ENCODE measurements around the gene SHF. TPM values are rescaled to one million over a fixed set of nuclear protein-coding genes. Genes with fewer than 3 reads are reported as not detected.
A peak's percentile ranks its signal among the peaks of the same experiment; 100 is the strongest.

The SHF gene
- total and polyA plus RNA-seq, 2 donors (not counting 1 experiment from before 2014, with no cell fraction given), result 1.6 to 15.4 TPM

GRCh38 chr15:45163508-45163856 lies 24.3 kb downstream of the SHF start:
- POLR2A ChIA-PET, result interaction anchor here (0.5 kb wide), 1 partner anchor 111 kb away, joined by 4 read pairs; no protein-coding TSS in a partner anchor
- H3K36me3 ChIP-seq (replicated peaks in 1 of 2; ENCODE audit: control extremely low read depth in 1 of 2, control insufficient read depth in 1 of 2, extremely low read depth in 1 of 2, insufficient read depth in 2 of 2, low read length in 1 of 2), result no peaks in the 10 kb centered on the region
- WGBS (ENCODE audit: insufficient coverage), result 94% methylated on average over 9 of the region's 9 CpGs
- H2AFZ ChIP-seq (ENCODE audit: insufficient read depth, low read depth, low read length, poor library complexity, severe bottlenecking), result no peak overlapping the region
- no peak overlapping the region for H3K4me2 ChIP-seq (replicated peaks; ENCODE audit: low read depth, low read length, poor library complexity, severe bottlenecking)
- H3K4me1 ChIP-seq (ENCODE audit: control insufficient read depth in 2 of 2, insufficient read depth in 2 of 2, low read length in 2 of 2), result peaks cover 12 to 32% of the 10 kb centered on the region in 2 donors
- H3K27ac ChIP-seq (ENCODE audit: low read length in 2 of 2), result no peak overlapping the region
- intact Hi-C loops (cut with micrococcal nuclease), result loop anchor here (1.0 to 2.0 kb wide), 3 partner anchors 105 to 294 kb away; no protein-coding TSS in a partner anchor
- CTCF ChIA-PET, result interaction anchor here (0.7 to 8.5 kb wide), 45 partner anchors 9 to 448 kb away, joined by 3 to 128 read pairs (median 4); partner anchors contain the start of genes BLOC1S6 and SHF
- H3K4me3 ChIP-seq (ENCODE audit: control extremely low read depth in 1 of 5, extremely low read depth in 1 of 5, insufficient read depth in 1 of 5, low read depth in 2 of 5, low read length in 4 of 5), result no peak overlapping the region
- H3K27me3 ChIP-seq (replicated peaks in 1 of 4; ENCODE audit: control extremely low read depth in 1 of 4, control insufficient read depth in 3 of 4, insufficient read depth in 4 of 4, low read length in 3 of 4), result no peaks in the 10 kb centered on the region
- TF ChIP-seq EZH2 (IDR thresholded peaks at IDR 0.05; ENCODE audit: borderline replicate concordance, insufficient read depth, low read depth, low read length, poor library complexity, severe bottlenecking) (no peak), CTCF (IDR thresholded peaks at IDR 0.05) (no peak)
- no peaks in the 10 kb centered on the region for H3K9me3 ChIP-seq (ENCODE audit: control extremely low read depth in 1 of 3, control insufficient read depth in 2 of 3, insufficient read depth in 1 of 3, low read length in 2 of 3)
- H3K9ac ChIP-seq (ENCODE audit: low read length), result no peak overlapping the region
- Mint-ChIP-seq H3K9me3 (ENCODE audit: insufficient read depth) (no peaks in the 10 kb centered on the region), H3K27ac (no peak overlapping the region), H3K4me1 (peaks cover 18% of the 10 kb centered on the region), H3K4me3 (no peak overlapping the region), H3K27me3 (no peaks in the 10 kb centered on the region)
- ATAC-seq (ENCODE audit: low read depth) (no peak), DNase-seq (no peak)
- H3K79me2 ChIP-seq (ENCODE audit: control insufficient read depth, insufficient read depth, low read length), result peaks cover 44% of the 10 kb centered on the region
- H4K20me1 ChIP-seq (ENCODE audit: control insufficient read depth, insufficient read depth, low read length, poor library complexity, severe bottlenecking), result peaks cover 17% of the 10 kb centered on the region

GRCh38 chr15:45162771-45163507 lies 24.8 kb downstream of the SHF start:
- H3K4me2 ChIP-seq (replicated peaks; ENCODE audit: low read depth, low read length, poor library complexity, severe bottlenecking), result no peak overlapping the region
- peak; percentile 76 for DNase-seq
- peaks cover 17% of the 10 kb centered on the region for H4K20me1 ChIP-seq (ENCODE audit: control insufficient read depth, insufficient read depth, low read length, poor library complexity, severe bottlenecking)
- H3K27ac ChIP-seq (ENCODE audit: low read length in 2 of 2), result no peak overlapping the region
- ChIA-PET CTCF (interaction anchor here (0.6 to 8.5 kb wide), 47 partner anchors 9 to 449 kb away, joined by 3 to 128 read pairs (median 4); partner anchors contain the start of genes BLOC1S6 and SHF), POLR2A (interaction anchor here (0.5 kb wide), 1 partner anchor 111 kb away, joined by 4 read pairs; no protein-coding TSS in a partner anchor)
- peaks cover 46% of the 10 kb centered on the region for H3K79me2 ChIP-seq (ENCODE audit: control insufficient read depth, insufficient read depth, low read length)
- peaks cover 18% of the 10 kb centered on the region for H3K4me1 Mint-ChIP-seq
- no peaks in the 10 kb centered on the region for H3K27me3 Mint-ChIP-seq
- no peaks in the 10 kb centered on the region for H3K36me3 ChIP-seq (replicated peaks in 1 of 2; ENCODE audit: control extremely low read depth in 1 of 2, control insufficient read depth in 1 of 2, extremely low read depth in 1 of 2, insufficient read depth in 2 of 2, low read length in 1 of 2)
- TF ChIP-seq EZH2 (IDR thresholded peaks at IDR 0.05; ENCODE audit: borderline replicate concordance, insufficient read depth, low read depth, low read length, poor library complexity, severe bottlenecking) (no peak), CTCF (IDR thresholded peaks at IDR 0.05) (peak; percentile 75)
- intact Hi-C loops (cut with micrococcal nuclease), result loop anchor here (1.0 to 2.0 kb wide), 3 partner anchors 106 to 294 kb away; no protein-coding TSS in a partner anchor
- no peaks in the 10 kb centered on the region for H3K9me3 ChIP-seq (ENCODE audit: control extremely low read depth in 1 of 3, control insufficient read depth in 2 of 3, insufficient read depth in 1 of 3, low read length in 2 of 3)
- no peak overlapping the region for H3K27ac Mint-ChIP-seq
- no peak overlapping the region for H3K9ac ChIP-seq (ENCODE audit: low read length)
- H3K4me3 ChIP-seq (ENCODE audit: control extremely low read depth in 1 of 5, extremely low read depth in 1 of 5, insufficient read depth in 1 of 5, low read depth in 2 of 5, low read length in 4 of 5), result no peak overlapping the region
- H3K27me3 ChIP-seq (replicated peaks in 1 of 4; ENCODE audit: control extremely low read depth in 1 of 4, control insufficient read depth in 3 of 4, insufficient read depth in 4 of 4, low read length in 3 of 4), result no peaks in the 10 kb centered on the region
- ATAC-seq (ENCODE audit: low read depth), result peak; percentile 18
- WGBS (ENCODE audit: insufficient coverage), result 16% methylated on average over 6 of the region's 7 CpGs
- H2AFZ ChIP-seq (ENCODE audit: insufficient read depth, low read depth, low read length, poor library complexity, severe bottlenecking), result no peak overlapping the region
- no peaks in the 10 kb centered on the region for H3K9me3 Mint-ChIP-seq (ENCODE audit: insufficient read depth)
- H3K4me3 Mint-ChIP-seq, result no peak overlapping the region
- peaks cover 12 to 32% of the 10 kb centered on the region in 2 donors for H3K4me1 ChIP-seq (ENCODE audit: control insufficient read depth in 2 of 2, insufficient read depth in 2 of 2, low read length in 2 of 2)

Measured in B cell (primary cell).